Activated T-cell treated with anti-CD3 and anti-CD28 coated beads, Interleukin-2, amount 50 U/mL, for 48 hours (primary cell): ENCODE results near the gene STMP1.
"Not testable (repeated sequence)": the region's sequence is repeated elsewhere in the genome, so short reads cannot be mapped to it uniquely, and the experiment has no call there.

ENCODE experiments used
- DNase-seq, 2 experiments: peaks; one replicate each; pipeline ENCODE4 v3.0.0-alpha.2; 2020

The STMP1 gene

DNA sequence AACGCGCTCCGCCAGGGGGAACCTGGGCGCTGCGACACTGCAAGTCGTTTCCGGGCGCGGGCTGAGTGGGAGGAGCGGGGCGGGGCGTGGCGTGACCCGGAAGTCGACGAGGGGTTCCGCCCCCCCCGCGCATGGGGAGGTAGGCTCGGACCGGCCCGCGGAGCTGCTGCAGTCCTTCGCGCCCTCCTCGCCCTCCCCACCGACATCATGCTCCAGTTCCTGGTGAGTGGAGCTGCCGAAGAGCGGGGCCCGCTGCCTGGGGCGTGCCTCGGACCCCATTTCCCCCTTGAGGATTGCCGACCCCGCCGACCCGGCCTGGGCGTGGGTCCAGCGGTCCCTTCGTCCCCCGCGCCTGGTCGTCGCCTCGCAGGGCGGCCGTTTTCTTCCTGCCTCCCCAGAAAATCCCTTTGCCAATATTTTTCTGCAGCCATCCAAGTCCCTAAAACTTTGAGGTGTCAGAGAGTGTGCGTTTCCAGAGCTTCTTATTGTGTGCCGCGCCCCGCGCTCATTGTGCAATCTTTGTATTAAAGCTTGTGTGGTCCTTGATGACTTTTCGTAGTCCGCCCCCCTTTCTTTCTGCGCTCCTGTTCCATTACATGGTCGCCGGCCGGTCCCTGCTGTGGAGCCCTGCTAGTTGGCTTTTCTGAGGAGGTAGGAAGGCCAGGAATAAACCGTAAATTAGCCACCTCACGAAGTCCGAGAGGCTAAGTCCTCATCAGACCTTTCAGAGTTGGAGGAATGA is at the start of gene STMP1:
TSS of gene STMP1 (plus strand) at position 142 of the 742 bp plus-strand sequence.
- DNase-seq, result peak; percentile 98

DNA sequence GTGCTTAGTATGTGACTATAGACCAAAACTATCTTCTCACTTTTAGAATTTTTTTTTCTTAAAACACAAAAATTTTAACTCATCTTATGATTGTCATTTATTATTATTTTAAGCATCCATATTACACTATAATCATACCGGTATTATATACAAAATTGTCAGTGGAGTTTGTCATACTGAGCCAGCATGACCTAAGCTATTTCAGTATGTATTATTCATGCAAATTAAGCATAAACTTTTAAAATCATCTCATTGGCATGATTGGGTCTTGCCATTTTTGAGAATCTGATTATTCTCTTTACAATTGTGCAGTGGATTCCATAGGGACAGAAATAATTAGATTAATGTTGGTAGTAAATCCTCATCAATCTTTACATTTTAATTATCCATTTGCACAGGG is 46.2 kb upstream of the STMP1 start:
- DNase-seq, result no peak

GRCh38 chr7:135617781-135618180 is 44.5 kb upstream of the STMP1 start:
- DNase-seq, result no peak

GRCh38 chr7:135618510-135618909 is 43.8 kb upstream of the STMP1 start:
- no peak for DNase-seq

DNA sequence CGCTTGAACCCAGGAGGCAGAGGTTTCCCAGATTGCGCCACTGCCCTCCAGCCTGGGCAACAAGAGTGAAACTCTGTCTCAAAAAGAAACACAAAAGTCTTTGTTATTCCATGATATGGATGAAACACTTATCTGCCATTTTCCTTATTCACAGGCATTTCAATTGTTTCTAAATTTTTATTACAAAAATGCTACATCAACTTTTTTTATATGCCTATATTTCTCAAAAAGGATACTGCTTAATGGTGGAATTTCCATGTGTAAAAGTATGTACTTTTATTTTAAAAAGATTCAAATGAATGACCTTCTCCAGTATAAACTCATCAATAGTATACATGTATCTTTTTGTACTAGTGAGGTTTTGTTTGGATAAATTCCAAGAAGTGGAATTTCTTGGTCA is 41.9 kb upstream of the STMP1 start:
- DNase-seq, result no peak

DNA sequence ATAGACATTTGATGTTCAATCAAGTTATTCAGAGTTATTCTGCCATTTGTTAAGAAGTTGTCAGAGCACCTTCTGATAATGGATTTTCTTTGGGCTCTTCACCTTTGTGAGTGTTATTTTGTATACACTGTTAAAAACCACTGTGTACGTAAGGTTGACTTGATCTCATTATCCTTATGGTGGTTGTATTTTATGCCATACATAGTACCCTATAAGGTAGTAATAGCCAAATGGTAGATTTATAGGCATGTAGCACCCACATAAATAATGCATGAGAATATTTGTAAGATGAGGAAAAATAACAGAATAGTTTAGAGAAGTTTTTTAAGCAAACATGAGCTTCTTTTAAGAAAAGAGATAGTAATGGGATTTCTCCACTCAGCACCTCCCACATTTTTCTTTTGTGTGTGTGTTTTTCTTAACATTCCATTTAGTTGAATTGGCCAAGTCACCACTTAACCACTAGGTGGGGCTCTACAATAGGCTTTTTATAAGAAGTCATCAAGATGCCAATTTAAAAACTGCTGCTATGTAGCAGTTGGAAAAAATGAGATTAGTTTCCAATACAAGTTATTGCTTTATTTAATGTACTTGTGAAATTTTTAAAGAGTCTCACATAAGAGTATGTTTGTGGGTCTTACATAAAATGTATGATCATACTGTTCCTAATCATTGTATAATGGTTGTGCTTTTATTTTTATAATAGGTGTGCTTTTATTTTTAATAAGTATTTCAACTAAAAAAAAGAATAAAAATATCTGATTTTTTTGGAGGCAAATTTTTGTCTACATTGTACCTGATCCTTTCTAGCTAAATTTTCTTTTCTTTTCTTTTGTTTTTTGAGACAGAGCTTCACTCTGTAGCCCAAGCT is 41.1 kb upstream of the STMP1 start:
- DNase-seq, result no peak

DNA sequence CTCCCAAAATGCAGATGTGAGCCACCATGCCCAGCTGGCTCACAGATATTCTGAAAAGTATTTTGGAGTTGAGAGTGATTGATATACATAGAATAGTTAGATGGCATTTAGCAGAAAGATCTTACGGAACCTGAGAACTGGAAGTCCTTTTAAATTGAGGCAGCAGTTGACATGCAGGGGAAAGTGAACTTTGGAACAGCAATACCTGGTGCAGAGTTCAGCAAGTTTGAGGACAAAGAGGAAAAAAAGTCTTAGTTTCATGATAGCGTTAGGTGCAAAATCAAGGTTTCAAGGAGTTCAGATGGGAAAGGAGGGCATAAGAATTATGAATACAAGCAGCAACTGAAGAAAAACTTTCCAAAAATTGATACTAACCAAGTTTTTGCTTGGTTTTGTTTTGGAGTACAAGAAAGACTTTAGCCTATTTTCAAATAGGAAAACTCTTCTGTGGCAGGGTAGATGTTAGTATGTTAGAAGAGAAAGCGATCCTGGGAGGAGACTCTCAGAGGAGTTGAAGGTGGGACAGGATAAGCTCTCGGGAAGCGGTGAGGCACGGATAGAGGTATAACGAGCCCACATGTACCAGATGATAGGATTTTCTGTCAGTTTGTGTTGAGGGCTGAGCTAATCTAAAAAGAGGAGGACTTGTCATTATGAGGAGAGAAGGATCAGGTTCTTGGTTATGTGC is 28.0 kb upstream of the STMP1 start:
- DNase-seq, result no peak

GRCh38 chr7:135639690-135640089 is 22.6 kb upstream of the STMP1 start:
- not testable (repeated sequence) for DNase-seq

DNA sequence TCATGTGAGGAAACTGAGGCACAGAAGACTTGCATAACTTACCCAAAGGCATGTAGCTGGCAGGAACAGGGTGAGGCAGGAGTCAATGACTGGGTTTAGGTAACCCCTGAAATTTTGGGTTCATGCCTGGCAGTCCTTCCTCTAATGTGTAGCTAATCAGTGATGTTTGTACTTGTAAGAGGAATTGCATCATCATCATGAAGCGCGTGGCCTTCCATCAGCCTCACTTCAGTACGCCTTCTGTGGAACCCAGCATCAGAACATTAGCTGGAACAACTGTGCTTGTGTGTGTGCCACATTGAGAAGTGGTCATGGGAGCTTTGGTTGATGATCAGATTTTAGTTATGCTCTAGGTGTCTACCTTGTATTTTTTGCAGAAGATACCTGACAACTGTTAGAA is 18.2 kb upstream of the STMP1 start:
- no peak for DNase-seq

DNA sequence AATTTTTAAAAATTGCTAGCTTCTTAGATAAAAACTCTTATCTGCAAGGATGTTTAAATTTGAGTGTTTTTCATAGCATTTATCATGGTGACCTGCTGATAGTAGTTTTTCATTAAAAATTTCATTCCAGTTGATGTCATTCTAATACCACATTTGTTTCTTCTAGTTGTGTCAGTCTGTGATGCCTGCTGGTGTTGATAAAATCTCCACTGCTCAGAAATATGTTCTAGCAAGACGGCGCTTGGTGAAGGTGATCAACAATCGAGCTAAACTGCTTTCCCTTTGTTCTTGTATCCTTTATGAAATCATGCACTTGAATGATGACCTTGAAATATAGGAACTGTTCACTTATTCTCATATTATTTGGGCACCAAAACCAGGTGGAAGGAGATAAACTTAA is 17.6 kb upstream of the STMP1 start:
- DNase-seq, result no peak

- no peak for DNase-seq
Measured at GRCh38 chr7:135645296-135645904, 16.9 kb upstream of the STMP1 start.

DNA sequence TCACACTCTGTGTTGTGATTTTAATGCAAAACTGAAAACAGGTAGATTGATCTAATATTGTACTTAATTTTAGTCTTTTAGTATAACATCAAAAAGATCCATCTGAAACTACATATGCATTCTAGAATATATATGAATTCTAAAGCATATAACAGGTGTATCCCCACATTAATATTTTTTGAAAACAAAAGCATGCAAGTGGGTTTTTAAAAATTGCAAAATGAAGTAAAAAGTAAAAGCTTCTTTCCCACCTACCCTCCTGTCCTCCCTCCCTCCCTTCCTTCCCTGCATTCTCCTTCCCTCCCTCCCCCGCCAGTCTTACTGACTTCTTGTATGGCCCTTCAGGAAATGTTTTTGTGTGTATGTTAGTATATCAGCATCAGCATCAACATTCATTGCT is 14.6 kb upstream of the STMP1 start:
- DNase-seq, result no peak

DNA sequence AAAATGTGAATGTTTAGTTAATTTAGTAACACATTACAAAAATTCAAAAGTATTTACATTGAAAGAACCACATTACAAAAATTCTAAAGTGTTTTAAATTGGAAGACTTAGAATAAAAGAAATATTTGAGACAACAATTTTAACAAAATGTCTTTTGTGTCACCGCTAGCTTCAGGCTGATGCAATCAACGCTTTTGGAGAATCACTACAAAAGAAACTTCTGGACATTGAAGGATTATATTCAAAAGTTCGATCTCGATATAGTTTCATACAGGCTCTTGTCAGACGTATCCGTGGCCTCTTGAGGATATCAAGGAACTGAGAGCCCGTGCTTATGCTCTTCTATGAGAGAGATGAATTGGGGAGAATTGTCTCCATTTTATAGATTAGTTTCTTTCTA is 14.1 kb upstream of the STMP1 start:
- DNase-seq, result no peak

DNA sequence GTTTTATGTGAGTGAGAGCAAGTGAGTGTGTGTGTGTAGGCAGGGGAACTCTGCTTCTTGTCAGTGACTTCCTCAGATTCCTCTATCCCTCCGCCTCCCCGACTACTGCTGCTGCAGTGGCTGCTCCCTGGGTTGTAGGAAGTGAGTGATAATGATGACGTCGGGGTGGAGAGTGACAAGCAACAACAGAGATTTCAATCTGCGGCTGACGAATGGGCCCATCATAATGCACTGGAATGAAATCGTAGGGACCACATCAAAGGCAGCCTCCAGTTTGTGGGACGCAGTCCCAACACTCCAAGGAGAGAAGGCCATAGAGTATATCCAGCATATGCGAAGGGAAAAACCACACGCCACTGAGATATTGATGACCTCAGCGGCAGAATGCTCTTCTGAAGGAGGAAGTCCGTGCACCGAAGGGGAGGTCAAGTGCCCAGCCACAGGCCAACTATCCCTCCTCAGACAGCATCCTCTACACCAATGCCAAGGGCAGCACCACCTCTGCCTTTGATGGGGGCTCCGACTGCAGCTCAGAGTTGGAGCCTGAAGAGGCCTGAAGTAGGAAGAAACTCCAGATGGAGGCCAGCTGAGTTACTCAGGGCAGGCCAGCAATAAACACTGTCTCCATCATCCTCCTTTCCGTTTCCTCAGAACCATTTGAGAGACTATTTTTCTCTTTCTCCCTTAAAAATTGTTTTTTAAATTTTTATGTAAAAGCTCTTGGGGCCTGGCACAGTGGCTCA is 11.3 kb upstream of the STMP1 start:
- no peak for DNase-seq

DNA sequence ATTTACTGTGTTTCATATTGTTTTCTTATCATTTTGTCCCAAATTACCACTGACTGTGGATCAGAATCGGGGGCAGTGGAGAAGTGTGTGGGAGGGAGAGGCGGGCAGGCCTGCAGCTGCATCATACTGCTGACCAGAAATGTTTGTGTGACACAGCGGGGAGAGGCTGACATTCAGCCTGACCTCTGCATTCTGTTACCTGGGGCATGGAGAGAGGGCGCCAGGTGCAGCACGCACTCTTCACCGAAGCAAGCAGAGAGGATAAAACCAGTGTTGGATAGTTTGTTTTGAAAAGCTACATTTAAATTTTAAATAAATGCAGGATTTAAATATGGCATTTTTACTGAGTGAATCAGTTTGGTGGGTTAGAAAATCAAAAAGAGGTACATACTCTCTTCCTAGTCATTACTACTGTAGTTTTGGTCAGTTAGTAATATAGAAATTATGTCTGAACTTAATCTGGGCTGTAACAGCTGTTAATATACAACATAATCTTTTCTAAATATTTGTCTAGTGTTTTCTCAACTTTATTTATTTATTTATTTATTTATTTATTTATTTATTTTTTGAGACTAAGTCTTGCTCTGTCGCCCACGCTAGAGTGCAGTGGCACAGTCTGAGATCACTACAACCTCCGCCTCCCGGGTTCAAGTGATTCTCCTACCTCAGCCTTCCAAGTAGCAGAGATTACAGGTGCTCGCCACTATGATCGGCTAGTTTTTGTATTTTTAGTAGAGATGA is 8.8 kb upstream of the STMP1 start:
- DNase-seq, result no peak

- no peak for DNase-seq
Measured at GRCh38 chr7:135658564-135658963, 3.8 kb upstream of the STMP1 start.

GRCh38 chr7:135659159-135659846 is 3.0 kb upstream of the STMP1 start:
- no peak for DNase-seq

- DNase-seq, result no peak
Measured at GRCh38 chr7:135661311-135662122, 797 bp upstream of the STMP1 start.

- no peak for DNase-seq
Measured at GRCh38 chr7:135662123-135662372, 266 bp upstream of the STMP1 start.

DNA sequence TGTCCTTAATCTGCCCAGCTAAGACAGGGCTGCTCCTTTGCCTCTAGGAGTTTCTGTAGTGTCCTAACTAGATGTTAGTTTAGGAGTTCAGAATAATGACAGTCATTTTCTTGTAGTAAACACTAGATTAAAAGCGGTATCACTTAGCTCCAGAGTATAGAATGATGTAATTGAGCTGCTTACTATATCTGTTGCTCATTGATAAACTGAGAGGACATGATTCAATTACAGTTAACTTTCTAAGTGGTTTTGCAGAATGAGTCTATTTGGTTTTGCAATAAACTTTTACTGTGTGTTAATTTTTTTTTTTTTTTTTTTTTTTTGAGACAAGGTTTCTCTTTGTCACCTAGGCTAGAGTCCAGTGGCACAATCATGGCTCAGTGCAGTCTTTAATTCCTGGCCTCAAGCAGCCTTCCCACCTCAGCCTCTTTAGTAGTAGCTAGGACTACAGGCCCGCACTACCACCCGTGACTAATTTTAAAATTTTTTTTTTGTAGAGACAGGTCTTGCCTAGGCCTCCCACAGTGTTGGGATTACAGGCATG is 1.8 kb downstream of the STMP1 start:
- DNase-seq, result peak in 1 of 2 experiments; percentile 32
